Thyroid gland (tissue), 4 donors: ENCODE measurements around the gene RAVER2.

Experiments used
- CTCF ChIP-seq, 6 experiments: fragments of 200-600 bp in 3 of 6; fragments of 450-650 bp in 3 of 6; sonication (generic) in 3 of 6; IDR thresholded peaks; one replicate each; pipeline ENCODE4 v1.5.1; 2016 to 2019; ENCODE audit warnings: antibody characterized with exemption in 6 of 6, mild to moderate bottlenecking in 2 of 6, inconsistent platforms in 1 of 6, moderate library complexity in 1 of 6
- POLR2A ChIP-seq, 2 donors: fragments of 450-650 bp; IDR thresholded peaks; one replicate each; pipeline ENCODE4 v1.6.1; 2017; ENCODE audit warnings: antibody characterized with exemption in 2 of 2, mild to moderate bottlenecking in 2 of 2, moderate library complexity in 1 of 2

GRCh38 chr1:64873576-64873975 is 128.7 kb downstream of the RAVER2 start:
- TF ChIP-seq CTCF (IDR thresholded peaks at IDR 0.05) (no peak), POLR2A (IDR thresholded peaks at IDR 0.05) (no peak)
